Neural cell (in vitro differentiated cells): Measurements from ENCODE around the gene SLC5A5. TPM values are rescaled to one million over a fixed set of nuclear protein-coding genes. Genes with fewer than 3 reads are reported as not detected.

ENCODE experiments used
- H2AFZ ChIP-seq: fragments of 200-600, 300-800 bp; sonication (generic), shearing (Covaris generic); 2 replicates; pipeline ENCODE4 v1.6.0; 2014; ENCODE audit warnings: low read depth, mild to moderate bottlenecking, antibody characterized with exemption, low read length, moderate library complexity
- H3F3A ChIP-seq: fragments of 200-600 bp; shearing (Covaris generic); 2 replicates; pipeline ENCODE4 v1.6.1; 2016; ENCODE audit warnings: mild to moderate bottlenecking, moderate library complexity, mixed read lengths, antibody characterized with exemption, low read length; ENCODE audit not compliant: insufficient read depth, poor library complexity, severe bottlenecking
- H3K27ac ChIP-seq: fragments of 200-600, 300-800 bp; sonication (generic), shearing (Covaris generic); 2 replicates; pipeline ENCODE4 v1.5.1; 2014; ENCODE audit warnings: mild to moderate bottlenecking, low read length, moderate library complexity
- H3K27me3 ChIP-seq: fragments of 300-800, 200-600 bp; sonication (generic), shearing (Covaris generic); 2 replicates; pipeline ENCODE4 v1.6.0; 2014; ENCODE audit warnings: mild to moderate bottlenecking, low read depth, low read length, moderate library complexity; ENCODE audit not compliant: insufficient read depth
- H3K36me3 ChIP-seq: fragments of 300-800, 200-600 bp; sonication (generic), shearing (Covaris generic); 2 replicates; pipeline ENCODE4 v1.5.1; 2014; ENCODE audit warnings: mild to moderate bottlenecking, antibody characterized with exemption, low read length, moderate library complexity; ENCODE audit not compliant: insufficient read depth
- H3K4me2 ChIP-seq: fragments of 300-800, 200-600 bp; sonication (generic), shearing (Covaris generic); 2 replicates; pipeline ENCODE4 v1.6.0; 2014; ENCODE audit warnings: mild to moderate bottlenecking, low read length
- H3K4me3 ChIP-seq: fragments of 300-800, 200-600 bp; sonication (generic), shearing (Covaris generic); 2 replicates; pipeline ENCODE4 v1.5.1; 2014; ENCODE audit warnings: mild to moderate bottlenecking, low read length, moderate library complexity
- H3K79me2 ChIP-seq: fragments of 200-600 bp; shearing (Covaris generic); replicated peaks from 2 replicates; pipeline ENCODE4 v1.6.0; 2014; ENCODE audit warnings: mild to moderate bottlenecking, low read length, moderate library complexity; ENCODE audit not compliant: insufficient read depth
- H3K9ac ChIP-seq: fragments of 300-800, 200-600 bp; sonication (generic), shearing (Covaris generic); 2 replicates; pipeline ENCODE4 v1.6.1; 2016; ENCODE audit warnings: mild to moderate bottlenecking, low read length, mixed read lengths
- H3K9me2 ChIP-seq: fragments of 200-600 bp; shearing (Covaris generic); 2 replicates; pipeline ENCODE4 v1.6.1; 2016; ENCODE audit warnings: mild to moderate bottlenecking, low read length, mixed read lengths; ENCODE audit not compliant: insufficient read depth
- H3K9me3 ChIP-seq: fragments of 200-600, 300-800 bp; sonication (generic), shearing (Covaris generic); 2 replicates; pipeline ENCODE4 v1.6.1; 2016; ENCODE audit warnings: mild to moderate bottlenecking, mixed run types, low read length, moderate library complexity, mixed read lengths
- H4K20me1 ChIP-seq: fragments of 200-600 bp; shearing (Covaris generic); 2 replicates; pipeline ENCODE4 v1.6.1; 2016; ENCODE audit warnings: mild to moderate bottlenecking, mixed run types; ENCODE audit not compliant: insufficient read depth
- CTCF ChIP-seq: fragments of 450-650 bp; IDR thresholded peaks from 2 replicates; pipeline ENCODE4 v1.5.1; 2014; ENCODE audit warnings: antibody characterized with exemption, mild to moderate bottlenecking, moderate library complexity; ENCODE audit not compliant: poor library complexity, severe bottlenecking
- EP300 ChIP-seq: fragments of 450-650 bp; conservative IDR thresholded peaks from 2 replicates; pipeline ENCODE4 v1.6.1; 2014; ENCODE audit warnings: antibody characterized with exemption, mild to moderate bottlenecking, moderate library complexity; ENCODE audit not compliant: poor library complexity, severe bottlenecking
- EZH2 ChIP-seq: fragments of 200-600, 300-800 bp; shearing (Covaris generic), sonication (generic); IDR thresholded peaks from 2 replicates; pipeline ENCODE4 v1.6.1; 2014; ENCODE audit warnings: antibody characterized with exemption, low read length, borderline replicate concordance, mild to moderate bottlenecking; ENCODE audit not compliant: insufficient read depth, poor library complexity, severe bottlenecking
- MXI1 ChIP-seq: fragments of 450-650 bp; conservative IDR thresholded peaks from 2 replicates; pipeline ENCODE4 v1.6.1; 2014; ENCODE audit warnings: antibody characterized with exemption, mild to moderate bottlenecking; ENCODE audit not compliant: poor library complexity, severe bottlenecking
- POLR2AphosphoS5 ChIP-seq: IDR thresholded peaks from 2 replicates; pipeline ENCODE4 v1.6.1; 2012
- RAD21 ChIP-seq: fragments of 450-650 bp; conservative IDR thresholded peaks from 2 replicates; pipeline ENCODE4 v1.6.1; 2014; ENCODE audit warnings: antibody characterized with exemption, mild to moderate bottlenecking, moderate library complexity
- SMC3 ChIP-seq: fragments of 450-650 bp; conservative IDR thresholded peaks from 2 replicates; pipeline ENCODE4 v1.6.1; 2014; ENCODE audit warnings: antibody characterized with exemption, mild to moderate bottlenecking, moderate library complexity; ENCODE audit not compliant: poor library complexity
- TAF1 ChIP-seq: IDR thresholded peaks from 2 replicates; pipeline ENCODE4 v1.6.1; 2012; ENCODE audit warnings: low read depth
- polyA plus RNA-seq: library from polyadenylated mRNA; depleted of rRNA; stranded (reverse); fragments of >200 nt; gene quantifications from 2 replicates; pipeline ENCODE4 v1.2.3, GENCODE V29; 2014
- TF ChIP-seq, protein P1 (sequence below): IDR thresholded peaks from 2 replicates; pipeline ENCODE4 v1.6.1; 2012; ENCODE audit warnings: borderline replicate concordance

Gene SLC5A5
- polyA plus RNA-seq, 1 donor from 2014 or later, result not detected

GRCh38 chr19:17902701-17903100 is 31.0 kb downstream of the SLC5A5 start:
- H3K9ac ChIP-seq, result no peak overlapping the region
- no peaks in the 10 kb centered on the region for H3K79me2 ChIP-seq
- H3K9me2 ChIP-seq, result no peaks in the 10 kb centered on the region
- no peak overlapping the region for H2AFZ ChIP-seq
- H3F3A ChIP-seq, result no peaks in the 10 kb centered on the region
- H4K20me1 ChIP-seq, result no peaks in the 10 kb centered on the region
- no peaks in the 10 kb centered on the region for H3K36me3 ChIP-seq
- no peak for TF ChIP-seq SMC3
- no peak for TF ChIP-seq EP300
- no peak for TF ChIP-seq RAD21
- no peak for TF ChIP-seq MXI1
- no peak for TF ChIP-seq EZH2
- no peak for TF ChIP-seq TAF1
- TF ChIP-seq POLR2AphosphoS5, result no peak
- TF ChIP-seq CTCF, result no peak
- TF ChIP-seq, protein P1, sequence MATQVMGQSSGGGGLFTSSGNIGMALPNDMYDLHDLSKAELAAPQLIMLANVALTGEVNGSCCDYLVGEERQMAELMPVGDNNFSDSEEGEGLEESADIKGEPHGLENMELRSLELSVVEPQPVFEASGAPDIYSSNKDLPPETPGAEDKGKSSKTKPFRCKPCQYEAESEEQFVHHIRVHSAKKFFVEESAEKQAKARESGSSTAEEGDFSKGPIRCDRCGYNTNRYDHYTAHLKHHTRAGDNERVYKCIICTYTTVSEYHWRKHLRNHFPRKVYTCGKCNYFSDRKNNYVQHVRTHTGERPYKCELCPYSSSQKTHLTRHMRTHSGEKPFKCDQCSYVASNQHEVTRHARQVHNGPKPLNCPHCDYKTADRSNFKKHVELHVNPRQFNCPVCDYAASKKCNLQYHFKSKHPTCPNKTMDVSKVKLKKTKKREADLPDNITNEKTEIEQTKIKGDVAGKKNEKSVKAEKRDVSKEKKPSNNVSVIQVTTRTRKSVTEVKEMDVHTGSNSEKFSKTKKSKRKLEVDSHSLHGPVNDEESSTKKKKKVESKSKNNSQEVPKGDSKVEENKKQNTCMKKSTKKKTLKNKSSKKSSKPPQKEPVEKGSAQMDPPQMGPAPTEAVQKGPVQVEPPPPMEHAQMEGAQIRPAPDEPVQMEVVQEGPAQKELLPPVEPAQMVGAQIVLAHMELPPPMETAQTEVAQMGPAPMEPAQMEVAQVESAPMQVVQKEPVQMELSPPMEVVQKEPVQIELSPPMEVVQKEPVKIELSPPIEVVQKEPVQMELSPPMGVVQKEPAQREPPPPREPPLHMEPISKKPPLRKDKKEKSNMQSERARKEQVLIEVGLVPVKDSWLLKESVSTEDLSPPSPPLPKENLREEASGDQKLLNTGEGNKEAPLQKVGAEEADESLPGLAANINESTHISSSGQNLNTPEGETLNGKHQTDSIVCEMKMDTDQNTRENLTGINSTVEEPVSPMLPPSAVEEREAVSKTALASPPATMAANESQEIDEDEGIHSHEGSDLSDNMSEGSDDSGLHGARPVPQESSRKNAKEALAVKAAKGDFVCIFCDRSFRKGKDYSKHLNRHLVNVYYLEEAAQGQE, result no peak
- no peak overlapping the region for H3K4me3 ChIP-seq
- H3K27me3 ChIP-seq, result no peaks in the 10 kb centered on the region
- H3K9me3 ChIP-seq, result no peaks in the 10 kb centered on the region
- H3K27ac ChIP-seq, result no peak overlapping the region
- no peak overlapping the region for H3K4me2 ChIP-seq

GRCh38 chr19:17908244-17908643 is 36.5 kb downstream of the SLC5A5 start:
- no peaks in the 10 kb centered on the region for H3K9me3 ChIP-seq
- no peaks in the 10 kb centered on the region for H3K36me3 ChIP-seq
- H3K4me2 ChIP-seq, result no peak overlapping the region
- no peaks in the 10 kb centered on the region for H3K79me2 ChIP-seq
- H3K9ac ChIP-seq, result no peak overlapping the region
- H3K27ac ChIP-seq, result no peak overlapping the region
- H3K9me2 ChIP-seq, result no peaks in the 10 kb centered on the region
- H3K4me3 ChIP-seq, result no peak overlapping the region
- no peak overlapping the region for H2AFZ ChIP-seq
- TF ChIP-seq EZH2, result no peak
- no peak for TF ChIP-seq MXI1
- no peaks in the 10 kb centered on the region for H3K27me3 ChIP-seq
- no peaks in the 10 kb centered on the region for H4K20me1 ChIP-seq
- no peaks in the 10 kb centered on the region for H3F3A ChIP-seq
